ENCODE data around the gene CFAP77. TPM values are rescaled to one million over a fixed set of nuclear protein-coding genes. Genes with fewer than 3 reads are reported as not detected.

Gene CFAP77
- total and polyA plus RNA-seq, 7 donors: not detected

GRCh38 chr9:132511191-132511999 lies 101.4 kb downstream of the CFAP77 start:
- Histone ChIP-seq H3K36me3 (ENCODE audit: insufficient read depth in 1 of 2, low read depth in 1 of 2) (no peaks in the 10 kb centered on the region), H3K27me3 (ENCODE audit: insufficient read depth in 3 of 3, low read length in 2 of 3) (peaks cover 0 to 57% (median 10%) of the 10 kb centered on the region in 3 donors), H3K9me3 (no peaks in the 10 kb centered on the region), H3K4me3 (no peak overlapping the region), H3K4me1 (no peaks in the 10 kb centered on the region), H3K27ac (no peak overlapping the region)
- intact Hi-C loops (cut with DNase I): no loop called here
- no peak for ATAC-seq
- WGBS, 3 donors: 81 to 84% (median 84%) methylated on average over 25 of the region's 25 CpGs
- DNase-seq: no peak
- TF ChIP-seq CTCF (IDR thresholded peaks at IDR 0.05): no peak

GRCh38 chr9:132513416-132513815 lies 103.4 kb downstream of the CFAP77 start:
- WGBS, 3 donors: 60 to 69% (median 65%) methylated on average over 15 of the region's 15 CpGs
- intact Hi-C loops (cut with DNase I): no loop called here

GRCh38 chr9:132514011-132514744 lies 104.2 kb downstream of the CFAP77 start:
- Histone ChIP-seq H3K4me1 (no peaks in the 10 kb centered on the region), H3K4me3 (no peak overlapping the region), H3K27me3 (ENCODE audit: insufficient read depth in 3 of 3, low read length in 2 of 3) (peaks cover 0 to 53% (median 17%) of the 10 kb centered on the region in 3 donors), H3K9me3 (no peaks in the 10 kb centered on the region), H3K27ac (no peak overlapping the region), H3K36me3 (ENCODE audit: insufficient read depth in 1 of 2, low read depth in 1 of 2) (no peaks in the 10 kb centered on the region)
- DNase-seq (no peak), ATAC-seq (no peak)
- intact Hi-C loops (cut with DNase I): no loop called here
- 42 to 45% (median 44%) methylated on average over 22 of the region's 22 CpGs for WGBS, 3 donors
- TF ChIP-seq CTCF (IDR thresholded peaks at IDR 0.05): no peak

More at GRCh38 chr9:132513416-132513815, 103.4 kb downstream of the CFAP77 start:
- DNase-seq (no peak), ATAC-seq (no peak)
- H3K4me3 ChIP-seq: no peak overlapping the region
- no peaks in the 10 kb centered on the region for H3K4me1 ChIP-seq
- TF ChIP-seq CTCF (IDR thresholded peaks at IDR 0.05): no peak
- H3K9me3 ChIP-seq: no peaks in the 10 kb centered on the region
- H3K36me3 ChIP-seq (ENCODE audit: insufficient read depth in 1 of 2, low read depth in 1 of 2): no peaks in the 10 kb centered on the region
- peaks cover 0 to 53% (median 17%) of the 10 kb centered on the region in 3 donors for H3K27me3 ChIP-seq (ENCODE audit: insufficient read depth in 3 of 3, low read length in 2 of 3)
- no peak overlapping the region for H3K27ac ChIP-seq

- DNase-seq: no peak
- Histone ChIP-seq H3K4me1 (no peaks in the 10 kb centered on the region), H3K27me3 (ENCODE audit: insufficient read depth in 3 of 3, low read length in 2 of 3) (peaks cover 0 to 52% (median 18%) of the 10 kb centered on the region in 3 donors), H3K9me3 (no peaks in the 10 kb centered on the region), H3K27ac (no peak overlapping the region), H3K36me3 (ENCODE audit: insufficient read depth in 1 of 2, low read depth in 1 of 2) (no peaks in the 10 kb centered on the region), H3K4me3 (no peak overlapping the region)
- no peak for TF ChIP-seq CTCF (IDR thresholded peaks at IDR 0.05)
- intact Hi-C loops (cut with DNase I): no loop called here
- 30 to 40% (median 40%) methylated on average over 8 of the region's 8 CpGs for WGBS, 3 donors
- ATAC-seq: no peak
Measured at GRCh38 chr9:132514821-132515220, 104.8 kb downstream of the CFAP77 start.
